Measurements from ENCODE around the gene JCAD. TPM values are rescaled to one million over a fixed set of nuclear protein-coding genes. Genes with fewer than 3 reads are reported as not detected.

JCAD gene
- total and polyA plus RNA-seq, 9 of the 15 experiments (the other 6 are each of a cell fraction or from before 2014, with no cell fraction given), result not detected

DNA sequence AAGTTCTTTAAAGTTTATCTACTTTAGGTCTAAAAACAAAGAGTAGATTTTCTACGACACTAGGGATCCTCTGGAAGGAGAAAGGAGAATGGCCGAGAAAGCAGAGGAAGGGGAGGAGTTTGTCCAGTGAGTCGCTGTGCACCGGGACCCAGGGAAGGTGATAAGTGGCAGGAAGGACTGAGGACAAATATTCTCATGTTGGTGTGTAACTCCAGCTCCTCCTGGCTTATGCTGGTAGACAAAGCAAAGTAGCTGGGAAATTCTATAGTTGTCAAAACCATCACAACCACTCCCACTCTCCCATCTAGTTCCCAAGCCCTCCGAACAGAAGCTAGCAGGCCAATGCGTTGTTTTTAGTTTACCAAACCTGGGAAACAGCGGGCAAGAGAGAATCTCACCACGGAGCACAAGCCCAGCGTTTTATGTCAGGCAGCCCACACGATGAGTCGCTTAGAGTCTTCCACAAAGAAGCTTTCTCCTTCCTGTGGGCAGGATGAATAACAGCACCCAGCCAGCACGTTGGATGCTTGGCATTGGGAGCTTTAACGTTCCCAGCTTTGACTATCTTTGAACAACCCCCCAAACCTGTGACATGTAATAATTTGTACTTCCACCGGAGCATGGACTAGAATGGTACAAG lies 32.9 kb upstream of the JCAD start:
- WGBS (ENCODE audit: insufficient coverage, low coverage, missing lambda C conversion rate), result 1% methylated on average over 14 of the region's 14 CpGs
- POLR2A ChIA-PET, result interaction anchor here (0.7 to 1.6 kb wide), 4 partner anchors 12 to 44 kb away, joined by 3 to 5 read pairs (median 3); no protein-coding TSS in a partner anchor
- ATAC-seq, result no peak

DNA sequence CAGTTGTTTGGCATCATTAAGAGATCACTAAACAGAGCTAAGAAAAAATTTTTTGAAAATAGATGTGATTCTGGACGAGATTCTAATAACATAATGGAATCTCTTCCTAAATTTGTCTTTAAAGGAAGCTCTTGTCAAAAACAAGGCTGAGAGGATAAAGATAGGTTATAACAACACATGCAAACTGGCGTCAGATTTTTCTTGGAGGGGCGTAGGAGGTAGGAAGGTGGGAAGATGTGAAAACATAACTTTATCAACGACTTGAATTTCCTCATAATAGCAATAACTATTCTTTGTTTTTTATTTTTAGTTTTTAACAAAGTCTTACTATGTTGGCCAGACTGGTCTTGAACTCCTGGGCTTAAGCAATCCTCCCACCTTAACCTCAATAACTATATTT lies 31.8 kb upstream of the JCAD start:
- intact Hi-C loops (cut with micrococcal nuclease) (no loop called here), in situ Hi-C loops (cut with MboI) (no loop called here)
- ATAC-seq (no peak), DNase-seq (ENCODE audit: extremely low read depth in 1 of 4, low spot score in 3 of 4) (no peak), FAIRE-seq (no peak)
- Histone ChIP-seq H3K27ac (ENCODE audit: extremely low read depth, low read depth, low read length) (no peak overlapping the region), H4K20me1 (replicated peaks; ENCODE audit: control insufficient read depth, insufficient read depth, low read length) (no peaks in the 10 kb centered on the region), H3K27me3 (ENCODE audit: control insufficient read depth in 2 of 2, insufficient read depth in 2 of 2, low read length in 2 of 2) (peaks cover 9 to 13% of the 10 kb centered on the region in 2 experiments; a peak in 4 of 5 replicates), H2AFZ (ENCODE audit: low read depth, low read length) (no peak overlapping the region), H3K9me3 (replicated peaks; ENCODE audit: control insufficient read depth, insufficient read depth, low read depth, low read length) (no peaks in the 10 kb centered on the region), H3K4me3 (no peak overlapping the region), H3K36me3 (ENCODE audit: control insufficient read depth, insufficient read depth, low read length) (no peaks in the 10 kb centered on the region), H3K9me1 (ENCODE audit: control insufficient read depth, insufficient read depth, low read length) (no peaks in the 10 kb centered on the region), H3K9ac (ENCODE audit: insufficient read depth in 1 of 2, low read depth in 2 of 2, low read length in 2 of 2) (no peak overlapping the region), H3K79me2 (ENCODE audit: control insufficient read depth, insufficient read depth, low read length) (no peaks in the 10 kb centered on the region), H3K4me1 (replicated peaks in 1 of 2; ENCODE audit: control insufficient read depth in 2 of 2, insufficient read depth in 2 of 2, low read length in 2 of 2) (no peaks in the 10 kb centered on the region), H3K4me2 (ENCODE audit: insufficient read depth, low read length) (no peak overlapping the region)
- 0% methylated on average over 4 of the region's 4 CpGs for WGBS (ENCODE audit: insufficient coverage, low coverage, missing lambda C conversion rate)
- no TSS peak for BruUV-seq (replicated peaks)
- ChIA-PET CTCF (ENCODE audit: low intra/inter-chr PET ratio) (no interaction called here), POLR2A (interaction anchor here (1.3 kb wide), 1 partner anchor 20 kb away, joined by 3 read pairs; no protein-coding TSS in a partner anchor)
- TF ChIP-seq, protein P1, sequence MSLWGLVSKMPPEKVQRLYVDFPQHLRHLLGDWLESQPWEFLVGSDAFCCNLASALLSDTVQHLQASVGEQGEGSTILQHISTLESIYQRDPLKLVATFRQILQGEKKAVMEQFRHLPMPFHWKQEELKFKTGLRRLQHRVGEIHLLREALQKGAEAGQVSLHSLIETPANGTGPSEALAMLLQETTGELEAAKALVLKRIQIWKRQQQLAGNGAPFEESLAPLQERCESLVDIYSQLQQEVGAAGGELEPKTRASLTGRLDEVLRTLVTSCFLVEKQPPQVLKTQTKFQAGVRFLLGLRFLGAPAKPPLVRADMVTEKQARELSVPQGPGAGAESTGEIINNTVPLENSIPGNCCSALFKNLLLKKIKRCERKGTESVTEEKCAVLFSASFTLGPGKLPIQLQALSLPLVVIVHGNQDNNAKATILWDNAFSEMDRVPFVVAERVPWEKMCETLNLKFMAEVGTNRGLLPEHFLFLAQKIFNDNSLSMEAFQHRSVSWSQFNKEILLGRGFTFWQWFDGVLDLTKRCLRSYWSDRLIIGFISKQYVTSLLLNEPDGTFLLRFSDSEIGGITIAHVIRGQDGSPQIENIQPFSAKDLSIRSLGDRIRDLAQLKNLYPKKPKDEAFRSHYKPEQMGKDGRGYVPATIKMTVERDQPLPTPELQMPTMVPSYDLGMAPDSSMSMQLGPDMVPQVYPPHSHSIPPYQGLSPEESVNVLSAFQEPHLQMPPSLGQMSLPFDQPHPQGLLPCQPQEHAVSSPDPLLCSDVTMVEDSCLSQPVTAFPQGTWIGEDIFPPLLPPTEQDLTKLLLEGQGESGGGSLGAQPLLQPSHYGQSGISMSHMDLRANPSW (CRISPR knock-in tag; IDR thresholded peaks at IDR 0.05), result no peak
- TF ChIP-seq RFX7 (CRISPR knock-in tag; IDR thresholded peaks at IDR 0.05), result no peak
- TF ChIP-seq, protein P2, sequence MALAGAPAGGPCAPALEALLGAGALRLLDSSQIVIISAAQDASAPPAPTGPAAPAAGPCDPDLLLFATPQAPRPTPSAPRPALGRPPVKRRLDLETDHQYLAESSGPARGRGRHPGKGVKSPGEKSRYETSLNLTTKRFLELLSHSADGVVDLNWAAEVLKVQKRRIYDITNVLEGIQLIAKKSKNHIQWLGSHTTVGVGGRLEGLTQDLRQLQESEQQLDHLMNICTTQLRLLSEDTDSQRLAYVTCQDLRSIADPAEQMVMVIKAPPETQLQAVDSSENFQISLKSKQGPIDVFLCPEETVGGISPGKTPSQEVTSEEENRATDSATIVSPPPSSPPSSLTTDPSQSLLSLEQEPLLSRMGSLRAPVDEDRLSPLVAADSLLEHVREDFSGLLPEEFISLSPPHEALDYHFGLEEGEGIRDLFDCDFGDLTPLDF (CRISPR knock-in tag; IDR thresholded peaks at IDR 0.05), result no peak
- TF ChIP-seq ZNF311 (CRISPR knock-in tag; IDR thresholded peaks at IDR 0.05), result no peak
- no peak for TF ChIP-seq BCOR (IDR thresholded peaks at IDR 0.05)
- TF ChIP-seq ASH1L (IDR thresholded peaks at IDR 0.05; ENCODE audit: borderline replicate concordance, low read depth, partially characterized antibody), result no peak
- no peak for TF ChIP-seq ARID2 (IDR thresholded peaks at IDR 0.05)
- TF ChIP-seq POLR2AphosphoS2 (IDR thresholded peaks at IDR 0.05; ENCODE audit: low read length), result no peak

More for the DNA sequence above, 32.9 kb upstream of the JCAD start:
- Histone ChIP-seq H3K27me3 (ENCODE audit: control insufficient read depth in 2 of 2, insufficient read depth in 2 of 2, low read length in 2 of 2) (peaks cover 9 to 13% of the 10 kb centered on the region in 2 experiments; a peak in 4 of 5 replicates), H3K4me2 (ENCODE audit: insufficient read depth, low read length) (no peak overlapping the region), H3K36me3 (ENCODE audit: control insufficient read depth, insufficient read depth, low read length) (no peaks in the 10 kb centered on the region), H3K9me3 (replicated peaks; ENCODE audit: control insufficient read depth, insufficient read depth, low read depth, low read length) (no peaks in the 10 kb centered on the region), H3K9ac (ENCODE audit: insufficient read depth in 1 of 2, low read depth in 2 of 2, low read length in 2 of 2) (no peak overlapping the region), H3K9me1 (ENCODE audit: control insufficient read depth, insufficient read depth, low read length) (no peaks in the 10 kb centered on the region), H3K79me2 (ENCODE audit: control insufficient read depth, insufficient read depth, low read length) (no peaks in the 10 kb centered on the region), H3K4me1 (replicated peaks in 1 of 2; ENCODE audit: control insufficient read depth in 2 of 2, insufficient read depth in 2 of 2, low read length in 2 of 2) (no peaks in the 10 kb centered on the region), H4K20me1 (replicated peaks; ENCODE audit: control insufficient read depth, insufficient read depth, low read length) (no peaks in the 10 kb centered on the region), H3K27ac (ENCODE audit: extremely low read depth, low read depth, low read length) (no peak overlapping the region), H2AFZ (ENCODE audit: low read depth, low read length) (no peak overlapping the region), H3K4me3 (no peak overlapping the region)
- FAIRE-seq (no peak), DNase-seq (ENCODE audit: extremely low read depth in 1 of 4, low spot score in 3 of 4) (no peak)
- intact Hi-C loops (cut with micrococcal nuclease) (no loop called here), in situ Hi-C loops (cut with MboI) (no loop called here)
- CTCF ChIA-PET (ENCODE audit: low intra/inter-chr PET ratio), result no interaction called here
- TF ChIP-seq SMAD2 (IDR thresholded peaks at IDR 0.05; ENCODE audit: low read depth, low read length), result no peak
- TF ChIP-seq BDP1 (IDR thresholded peaks at IDR 0.05; ENCODE audit: insufficient read depth, insufficient read length), result no peak
- no peak for TF ChIP-seq EGR1 (conservative IDR thresholded peaks at IDR 0.05)
- no peak for TF ChIP-seq ZNF143 (CRISPR knock-in tag; IDR thresholded peaks at IDR 0.05)
- no peak for TF ChIP-seq ZNF263 (CRISPR knock-in tag; IDR thresholded peaks at IDR 0.05; ENCODE audit: borderline replicate concordance)
- no peak for TF ChIP-seq MTA2 (IDR thresholded peaks at IDR 0.05; ENCODE audit: low read depth)
- TF ChIP-seq HDAC3 (IDR thresholded peaks at IDR 0.05; ENCODE audit: borderline replicate concordance, partially characterized antibody), result no peak
- TF ChIP-seq CBFA2T2 (conservative IDR thresholded peaks at IDR 0.05), result no peak
- BruUV-seq (replicated peaks), result no TSS peak

Data from K562 (cell line).